Esophagus muscularis mucosa (tissue), 4 donors: ENCODE results near the gene WNT10A.

ENCODE experiments used
- CTCF ChIP-seq, 3 experiments: fragments of 200-600 bp in 2 of 3; fragments of 450-650 bp in 1 of 3; sonication (generic) in 2 of 3; IDR thresholded peaks; one replicate each; pipeline ENCODE4 v1.5.1; 2017 to 2019; ENCODE audit warnings: antibody characterized with exemption in 3 of 3, mild to moderate bottlenecking in 2 of 3, moderate library complexity in 1 of 3
- EP300 ChIP-seq: sonication (generic); formaldehyde crosslinking; IDR thresholded peaks from one replicate; pipeline ENCODE4 v1.6.1; 2017; ENCODE audit warnings: antibody characterized with exemption
- POLR2A ChIP-seq: fragments of 450-650 bp; IDR thresholded peaks from one replicate; pipeline ENCODE4 v1.6.1; 2017; ENCODE audit warnings: antibody characterized with exemption, moderate library complexity, mild to moderate bottlenecking, low read depth

GRCh38 chr2:218920504-218920903, 39.9 kb downstream of the WNT10A start:
- TF ChIP-seq CTCF (IDR thresholded peaks at IDR 0.05): no peak
- no peak for TF ChIP-seq POLR2A
- no peak for TF ChIP-seq EP300
